H9 (cell line): ENCODE measurements around the gene TOMM7. TPM values are rescaled to one million over a fixed set of nuclear protein-coding genes. Genes with fewer than 3 reads are reported as not detected.

Experiments
- DNase-seq: peaks from one replicate; pipeline ENCODE4 v3.0.0-alpha.2; 2017
- H2AFZ ChIP-seq: one replicate; pipeline ENCODE4 v1.6.1; 2013; ENCODE audit warnings: mild to moderate bottlenecking, low read length, control low read depth, moderate library complexity
- H2AK5ac ChIP-seq: 2 replicates; pipeline ENCODE4 v1.6.1; 2013; ENCODE audit warnings: low read length, control low read depth, mixed read lengths; ENCODE audit not compliant: insufficient read length
- H2BK120ac ChIP-seq: one replicate; pipeline ENCODE4 v1.6.1; 2013; ENCODE audit warnings: low read depth, mild to moderate bottlenecking, low read length, control low read depth, inconsistent platforms; ENCODE audit not compliant: poor library complexity, severe bottlenecking
- H2BK12ac ChIP-seq: 2 replicates; pipeline ENCODE4 v1.6.1; 2013; ENCODE audit warnings: low read length, control low read depth, mixed read lengths, low read depth; ENCODE audit not compliant: insufficient read length
- H2BK15ac ChIP-seq: 2 replicates; pipeline ENCODE4 v1.6.1; 2013; ENCODE audit warnings: low read depth, low read length, control low read depth
- H2BK20ac ChIP-seq: one replicate; pipeline ENCODE4 v1.6.1; 2013; ENCODE audit warnings: low read depth, mild to moderate bottlenecking, low read length, control low read depth, inconsistent platforms; ENCODE audit not compliant: poor library complexity, severe bottlenecking
- H2BK5ac ChIP-seq: 2 replicates; pipeline ENCODE4 v1.6.1; 2013; ENCODE audit warnings: low read length, control low read depth, mixed read lengths; ENCODE audit not compliant: insufficient read length
- H3K14ac ChIP-seq: 2 replicates; pipeline ENCODE4 v1.6.1; 2013; ENCODE audit warnings: low read length, control low read depth; ENCODE audit not compliant: insufficient read depth
- H3K18ac ChIP-seq: 2 replicates; pipeline ENCODE4 v1.6.1; 2013; ENCODE audit warnings: low read depth, mild to moderate bottlenecking, mixed read lengths, low read length, control low read depth; ENCODE audit not compliant: insufficient read length
- H3K23ac ChIP-seq: 2 replicates; pipeline ENCODE4 v1.6.1; 2013; ENCODE audit warnings: low read length, control low read depth, mixed read lengths, low read depth; ENCODE audit not compliant: insufficient read length
- H3K23me2 ChIP-seq: 2 replicates; pipeline ENCODE4 v1.6.1; 2013; ENCODE audit warnings: low read depth, mild to moderate bottlenecking, mixed read lengths, low read length, control low read depth; ENCODE audit not compliant: insufficient read length, poor library complexity, severe bottlenecking
- H3K27ac ChIP-seq: 2 replicates; pipeline ENCODE4 v1.5.1; 2013; ENCODE audit warnings: low read length, control low read depth, mixed read lengths, low read depth; ENCODE audit not compliant: insufficient read length
- H3K27me3 ChIP-seq: 2 replicates; pipeline ENCODE4 v1.6.1; 2013; ENCODE audit warnings: low read length, control low read depth, inconsistent platforms; ENCODE audit not compliant: insufficient read depth
- H3K4ac ChIP-seq: 2 replicates; pipeline ENCODE4 v1.6.1; 2013; ENCODE audit warnings: low read depth, mild to moderate bottlenecking, control low read depth, inconsistent platforms, low read length, moderate library complexity
- H3K4me1 ChIP-seq: 2 replicates; pipeline ENCODE4 v1.6.1; 2013; ENCODE audit warnings: low read length, control low read depth, inconsistent platforms; ENCODE audit not compliant: insufficient read depth
- H3K4me2 ChIP-seq: 2 replicates; pipeline ENCODE4 v1.6.1; 2013; ENCODE audit warnings: low read length, control low read depth, mixed read lengths; ENCODE audit not compliant: insufficient read length, insufficient read depth
- H3K56ac ChIP-seq: 2 replicates; pipeline ENCODE4 v1.6.1; 2013; ENCODE audit warnings: low read depth, mild to moderate bottlenecking, mixed read lengths, low read length, control low read depth; ENCODE audit not compliant: insufficient read length
- H3K79me1 ChIP-seq: 2 replicates; pipeline ENCODE4 v1.6.1; 2013; ENCODE audit warnings: low read depth, mild to moderate bottlenecking, moderate library complexity, low read length, control low read depth, inconsistent platforms; ENCODE audit not compliant: insufficient read depth, poor library complexity, severe bottlenecking
- H3K79me2 ChIP-seq: 2 replicates; pipeline ENCODE4 v1.6.1; 2013; ENCODE audit warnings: low read length, control low read depth, inconsistent platforms; ENCODE audit not compliant: insufficient read depth
- H3K9ac ChIP-seq: 2 replicates; pipeline ENCODE4 v1.6.1; 2013; ENCODE audit warnings: low read length, control low read depth, mixed read lengths; ENCODE audit not compliant: insufficient read length; ENCODE audit errors: extremely low read depth
- H3K9me3 ChIP-seq: one replicate; pipeline ENCODE4 v1.6.1; 2013; ENCODE audit warnings: low read depth, low read length, inconsistent platforms; ENCODE audit not compliant: control insufficient read depth
- H3T11ph ChIP-seq: one replicate; pipeline ENCODE4 v1.6.1; 2013; ENCODE audit warnings: mild to moderate bottlenecking, low read length, control low read depth, inconsistent platforms
- H4K20me1 ChIP-seq: one replicate; pipeline ENCODE4 v1.6.1; 2013; ENCODE audit not compliant: control insufficient read depth, insufficient read length, insufficient read depth
- H4K5ac ChIP-seq: 2 replicates; pipeline ENCODE4 v1.6.1; 2013; ENCODE audit warnings: low read depth, mild to moderate bottlenecking, mixed read lengths, low read length, control low read depth; ENCODE audit not compliant: insufficient read length
- H4K8ac ChIP-seq: replicated peaks from 2 replicates; pipeline ENCODE4 v1.6.1; 2013; ENCODE audit warnings: low read length, control low read depth, mixed read lengths, low read depth; ENCODE audit not compliant: insufficient read length
- H4K91ac ChIP-seq: 2 replicates; pipeline ENCODE4 v1.6.1; 2013; ENCODE audit warnings: low read depth, mild to moderate bottlenecking, moderate library complexity, mixed read lengths, low read length, control low read depth; ENCODE audit not compliant: insufficient read length
- H3K27ac Mint-ChIP-seq, 3 experiments: 2 replicates in 2 of 3; 3 replicates in 1 of 3; pipeline ENCODE4 v1.8.0; 2020 to 2021; ENCODE audit warnings: mixed read lengths in 3 of 3, mild to moderate bottlenecking in 1 of 3, moderate library complexity in 1 of 3
- H3K27me3 Mint-ChIP-seq: 2 replicates; pipeline ENCODE4 v1.8.0; 2021; ENCODE audit warnings: low read depth, mild to moderate bottlenecking, moderate library complexity, mixed read lengths
- H3K36me3 Mint-ChIP-seq, 3 experiments: 2 replicates in 2 of 3; 3 replicates in 1 of 3; pipeline ENCODE4 v1.8.0; 2020 to 2021; ENCODE audit warnings: low read depth in 3 of 3, mixed read lengths in 3 of 3; ENCODE audit not compliant: insufficient read depth in 1 of 3
- H3K4me1 Mint-ChIP-seq, 2 experiments: 2 replicates each; pipeline ENCODE4 v1.8.0; 2020; ENCODE audit warnings: mixed read lengths in 2 of 2
- H3K4me3 Mint-ChIP-seq, 2 experiments: 2 replicates in 1 of 2; 3 replicates in 1 of 2; pipeline ENCODE4 v1.8.0; 2020 to 2021; ENCODE audit warnings: mild to moderate bottlenecking in 2 of 2, mixed read lengths in 2 of 2, moderate library complexity in 1 of 2
- H3K9me3 Mint-ChIP-seq, 2 experiments: 2 replicates in 1 of 2; 3 replicates in 1 of 2; pipeline ENCODE4 v1.8.0; 2020; ENCODE audit warnings: mild to moderate bottlenecking in 2 of 2, mixed read lengths in 2 of 2, moderate library complexity in 1 of 2
- WGBS: extraction: QIAGEN DNeasy Blood & Tissue Kit; methylation state at CpG from one replicate; pipeline ENCODE4 v1.1.7; 2013; ENCODE audit warnings: missing lambda C conversion rate, low lambda C conversion rate, mixed read lengths; ENCODE audit not compliant: insufficient read length; ENCODE audit errors: extremely low coverage; 5-methylcytosine and 5-hydroxymethylcytosine counted together
- total RNA-seq: library from RNA; stranded (reverse); gene quantifications from 2 replicates; pipeline ENCODE4 v1.2.1, GENCODE V29; 2021
- TF ChIP-seq, protein P1 (sequence below): fragments of 200-600 bp; sonication (generic); conservative IDR thresholded peaks from 3 replicates; pipeline ENCODE4 v1.8.0; 2021; ENCODE audit warnings: antibody characterized with exemption, mild to moderate bottlenecking

The TOMM7 gene
- total RNA-seq, 1 experiment from 2014 or later: 368 TPM

DNA sequence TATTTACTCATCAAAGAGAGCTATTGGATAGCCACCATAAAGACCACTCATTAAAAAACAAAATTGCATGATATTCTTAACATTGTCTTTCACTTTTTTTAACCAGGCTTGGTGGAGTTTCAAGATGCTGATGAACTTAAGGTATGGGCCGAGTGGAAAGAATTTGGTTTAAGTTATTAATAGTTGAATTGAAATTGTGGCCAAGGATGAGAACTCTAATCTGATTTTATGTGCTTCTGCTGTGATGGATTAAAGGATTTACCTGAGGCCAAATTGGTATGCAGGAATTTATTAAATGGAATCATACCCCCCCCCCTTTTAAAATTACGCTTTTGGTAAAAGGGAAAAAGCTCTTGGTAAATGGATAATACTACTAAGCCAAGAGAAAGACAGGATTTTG, 33.8 kb upstream of the TOMM7 start:
- H3K9me3 Mint-ChIP-seq: no peaks in the 10 kb centered on the region
- peak overlapping the region; percentile 62 to 88 (median 80); a peak in 5 of 7 replicates for H3K27ac Mint-ChIP-seq
- H2BK20ac ChIP-seq: no peak overlapping the region
- H2AFZ ChIP-seq: no peak overlapping the region
- H4K91ac ChIP-seq: no peak overlapping the region
- H4K8ac ChIP-seq: no peak overlapping the region
- no peak for DNase-seq
- H3T11ph ChIP-seq: no peak overlapping the region
- H2BK15ac ChIP-seq: no peak overlapping the region
- no peak overlapping the region for H2BK12ac ChIP-seq
- H3K4me1 Mint-ChIP-seq: peaks cover 41 to 51% of the 10 kb centered on the region in 2 experiments
- H3K79me1 ChIP-seq: no peaks in the 10 kb centered on the region
- H2BK120ac ChIP-seq: no peak overlapping the region
- H3K4ac ChIP-seq: no peak overlapping the region
- peak overlapping the region; percentile 53 to 67; a peak in 3 of 5 replicates for H3K4me3 Mint-ChIP-seq
- H4K20me1 ChIP-seq: no peaks in the 10 kb centered on the region
- no peaks in the 10 kb centered on the region for H3K79me2 ChIP-seq
- no peak overlapping the region for H3K14ac ChIP-seq
- no peak overlapping the region for H2BK5ac ChIP-seq
- H3K4me2 ChIP-seq: no peak overlapping the region
- H3K27ac ChIP-seq: no peak overlapping the region
- no peaks in the 10 kb centered on the region for H3K9me3 ChIP-seq
- H3K18ac ChIP-seq: no peak overlapping the region
- no peaks in the 10 kb centered on the region for H3K27me3 ChIP-seq
- H3K23ac ChIP-seq: no peak overlapping the region
- H4K5ac ChIP-seq: no peak overlapping the region
- H3K56ac ChIP-seq: no peak overlapping the region
- peaks cover 3% of the 10 kb centered on the region for H3K27me3 Mint-ChIP-seq
- no peak overlapping the region for H3K9ac ChIP-seq
- no peak overlapping the region for H2AK5ac ChIP-seq
- peaks cover 28 to 56% (median 43%) of the 10 kb centered on the region in 3 experiments for H3K36me3 Mint-ChIP-seq
- peaks cover 13% of the 10 kb centered on the region for H3K23me2 ChIP-seq
- peaks cover 5% of the 10 kb centered on the region; the same call in 1 of the 2 replicates for H3K4me1 ChIP-seq
- WGBS: 100% methylated on average over 1 of the region's 2 CpGs
- TF ChIP-seq, protein P1, sequence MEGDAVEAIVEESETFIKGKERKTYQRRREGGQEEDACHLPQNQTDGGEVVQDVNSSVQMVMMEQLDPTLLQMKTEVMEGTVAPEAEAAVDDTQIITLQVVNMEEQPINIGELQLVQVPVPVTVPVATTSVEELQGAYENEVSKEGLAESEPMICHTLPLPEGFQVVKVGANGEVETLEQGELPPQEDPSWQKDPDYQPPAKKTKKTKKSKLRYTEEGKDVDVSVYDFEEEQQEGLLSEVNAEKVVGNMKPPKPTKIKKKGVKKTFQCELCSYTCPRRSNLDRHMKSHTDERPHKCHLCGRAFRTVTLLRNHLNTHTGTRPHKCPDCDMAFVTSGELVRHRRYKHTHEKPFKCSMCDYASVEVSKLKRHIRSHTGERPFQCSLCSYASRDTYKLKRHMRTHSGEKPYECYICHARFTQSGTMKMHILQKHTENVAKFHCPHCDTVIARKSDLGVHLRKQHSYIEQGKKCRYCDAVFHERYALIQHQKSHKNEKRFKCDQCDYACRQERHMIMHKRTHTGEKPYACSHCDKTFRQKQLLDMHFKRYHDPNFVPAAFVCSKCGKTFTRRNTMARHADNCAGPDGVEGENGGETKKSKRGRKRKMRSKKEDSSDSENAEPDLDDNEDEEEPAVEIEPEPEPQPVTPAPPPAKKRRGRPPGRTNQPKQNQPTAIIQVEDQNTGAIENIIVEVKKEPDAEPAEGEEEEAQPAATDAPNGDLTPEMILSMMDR: no peak
